Subcutaneous adipose tissue (tissue), 4 donors: Measurements from ENCODE around the gene RANGAP1. TPM values are rescaled to one million over a fixed set of nuclear protein-coding genes. Genes with fewer than 3 reads are reported as not detected.

Source experiments
- CTCF ChIP-seq: fragments of 450-650 bp; IDR thresholded peaks from one replicate; pipeline ENCODE4 v1.5.1; 2016; ENCODE audit warnings: low read depth, mild to moderate bottlenecking, control low read depth, antibody characterized with exemption, moderate library complexity
- total RNA-seq, 4 donors: library from RNA; depleted of rRNA; stranded (reverse); fragments of >200 nt; gene quantifications; one replicate each; pipeline ENCODE4 v1.1.0, GENCODE V29; 2016

RANGAP1 gene
- total RNA-seq, 4 donors from 2014 or later: 21.0 to 32.8 (median 28.4) TPM

- no peak for TF ChIP-seq CTCF
Observed at GRCh38 chr22:41215409-41215808, 70.6 kb downstream of the RANGAP1 start.

- no peak for TF ChIP-seq CTCF
Observed at GRCh38 chr22:41206719-41207118, 79.3 kb downstream of the RANGAP1 start.

- TF ChIP-seq CTCF: no peak
Observed at GRCh38 chr22:41204992-41205900, 80.7 kb downstream of the RANGAP1 start, which contains the start of gene L3MBTL2. Gene L3MBTL2, plus strand, starts transcription at chr22:41205312. Its CDS starts 51 bp downstream, at chr22:41205363.

- no peak for TF ChIP-seq CTCF
Observed at GRCh38 chr22:41204066-41204465, 81.9 kb downstream of the RANGAP1 start.

GRCh38 chr22:41203118-41203517 is 82.9 kb downstream of the RANGAP1 start:
- TF ChIP-seq CTCF: no peak

- TF ChIP-seq CTCF: no peak
Observed at GRCh38 chr22:41201141-41201540, 84.8 kb downstream of the RANGAP1 start.

GRCh38 chr22:41198027-41198580 is 87.9 kb downstream of the RANGAP1 start:
- no peak for TF ChIP-seq CTCF
